Measurements from ENCODE around the gene CIART.

The CIART gene

DNA sequence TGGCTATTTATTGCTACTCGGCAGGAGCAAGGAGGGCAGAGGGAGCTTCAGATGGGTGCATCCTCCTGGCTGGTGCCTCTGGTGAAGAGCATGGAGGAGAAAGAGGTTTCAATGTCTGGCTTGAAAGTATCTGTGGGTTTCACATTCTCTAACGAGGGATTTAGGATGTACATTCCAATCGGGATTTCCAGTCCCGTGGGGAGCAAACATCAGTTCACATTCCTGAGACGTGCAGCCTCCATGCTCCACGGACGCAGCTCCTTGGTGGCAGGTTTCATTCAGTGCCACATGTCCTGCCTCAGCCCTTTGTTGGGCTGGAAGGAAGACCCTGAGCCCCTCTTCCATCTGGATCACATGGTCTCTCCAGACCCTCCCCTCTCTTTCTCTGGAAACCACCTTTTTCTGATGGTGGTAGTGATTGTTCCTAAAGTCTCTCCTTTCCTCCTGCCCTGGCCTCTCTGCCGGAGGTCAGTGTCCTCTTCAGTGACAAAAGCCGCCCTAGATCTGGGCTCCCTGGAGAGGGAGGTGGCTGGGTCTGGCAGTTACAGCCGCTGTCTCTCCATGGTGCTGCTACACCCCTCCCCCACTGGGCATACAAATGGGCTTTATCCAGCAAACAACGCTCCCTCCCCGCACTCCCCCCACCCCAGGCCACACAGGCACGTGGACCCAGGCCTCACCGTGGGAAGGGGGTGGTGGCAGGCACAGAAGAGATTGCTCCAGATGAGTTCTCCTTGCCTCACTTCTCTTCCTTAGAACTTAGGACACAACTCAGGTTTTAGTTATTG, 25.6 kb upstream of the CIART start:
- Histone ChIP-seq H3K9ac (ENCODE audit: insufficient read length, low read depth) (peak overlapping the region; percentile 85), H3K9me3 (ENCODE audit: insufficient read depth, low read length) (no peaks in the 10 kb centered on the region), H3K4me3 (ENCODE audit: insufficient read length, low read depth) (peak overlapping the region; percentile 63), H3K4me1 (ENCODE audit: insufficient read depth, insufficient read length) (no peaks in the 10 kb centered on the region), H3K27me3 (ENCODE audit: insufficient read depth, insufficient read length) (no peaks in the 10 kb centered on the region), H3K36me3 (ENCODE audit: insufficient read depth, insufficient read length, low read length) (peaks cover 7% of the 10 kb centered on the region)
- TF ChIP-seq YY1 (IDR thresholded peaks at IDR 0.05; ENCODE audit: insufficient read depth, insufficient read length) (no peak), SUZ12 (IDR thresholded peaks at IDR 0.05; ENCODE audit: extremely low read depth, insufficient read depth, insufficient read length) (no peak)
- peak; percentile 61 for DNase-seq (ENCODE audit: low read depth, low spot score)

DNA sequence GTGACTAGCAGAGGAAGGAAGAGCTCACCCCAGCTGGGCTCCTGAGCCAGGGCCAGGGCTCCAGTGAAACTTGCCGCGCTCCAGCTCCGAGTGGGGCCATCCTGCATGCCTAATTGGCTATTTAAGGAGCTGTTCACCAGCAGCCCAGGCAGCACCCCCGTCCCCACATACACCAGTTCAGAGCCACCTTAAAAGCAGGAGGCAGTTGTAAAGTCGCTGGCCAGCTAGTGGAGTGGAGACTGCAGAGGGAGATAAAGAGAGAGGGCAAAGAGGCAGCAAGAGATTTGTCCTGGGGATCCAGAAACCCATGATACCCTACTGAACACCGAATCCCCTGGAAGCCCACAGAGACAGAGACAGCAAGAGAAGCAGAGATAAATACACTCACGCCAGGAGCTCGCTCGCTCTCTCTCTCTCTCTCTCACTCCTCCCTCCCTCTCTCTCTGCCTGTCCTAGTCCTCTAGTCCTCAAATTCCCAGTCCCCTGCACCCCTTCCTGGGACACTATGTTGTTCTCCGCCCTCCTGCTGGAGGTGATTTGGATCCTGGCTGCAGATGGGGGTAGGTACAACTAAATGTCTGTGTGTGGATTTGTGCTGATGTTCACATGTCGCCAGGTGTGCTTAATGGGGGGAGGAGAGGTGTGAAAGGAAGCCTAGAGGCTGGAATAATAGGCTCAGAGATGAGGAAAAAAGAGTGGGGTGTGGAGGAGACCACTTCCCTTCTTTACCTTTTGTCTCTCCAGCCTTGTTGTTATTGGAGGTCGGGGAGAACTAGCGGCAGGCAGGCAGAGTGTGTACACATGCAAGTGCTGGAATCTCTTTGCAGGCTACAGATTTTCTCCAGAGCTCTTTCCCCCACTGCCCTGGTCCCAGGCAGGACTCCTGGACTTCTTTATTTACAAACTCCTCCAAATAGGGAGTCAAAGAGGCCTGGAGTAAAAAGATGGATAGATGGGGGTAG, 24.4 kb upstream of the CIART start, which contains the start of gene CA14:
CA14 (plus strand) TSS at position 151 of the 962 bp plus-strand sequence; CDS start at position 506, 355 bp downstream.
- Histone ChIP-seq H3K27me3 (ENCODE audit: insufficient read depth, insufficient read length) (no peaks in the 10 kb centered on the region), H3K4me1 (ENCODE audit: insufficient read depth, insufficient read length) (no peaks in the 10 kb centered on the region), H3K9me3 (ENCODE audit: insufficient read depth, low read length) (no peaks in the 10 kb centered on the region), H3K4me3 (ENCODE audit: insufficient read length, low read depth) (peak within 1 kb of the TSS; percentile 63), H3K36me3 (ENCODE audit: insufficient read depth, insufficient read length, low read length) (peaks cover 12% of the 10 kb centered on the region), H3K9ac (ENCODE audit: insufficient read length, low read depth) (peak within 1 kb of the TSS; percentile 85)
- TF ChIP-seq YY1 (IDR thresholded peaks at IDR 0.05; ENCODE audit: insufficient read depth, insufficient read length) = no peak
- no peak for TF ChIP-seq SUZ12 (IDR thresholded peaks at IDR 0.05; ENCODE audit: extremely low read depth, insufficient read depth, insufficient read length)
- peak; percentile 59 for DNase-seq (ENCODE audit: low read depth, low spot score)

DNA sequence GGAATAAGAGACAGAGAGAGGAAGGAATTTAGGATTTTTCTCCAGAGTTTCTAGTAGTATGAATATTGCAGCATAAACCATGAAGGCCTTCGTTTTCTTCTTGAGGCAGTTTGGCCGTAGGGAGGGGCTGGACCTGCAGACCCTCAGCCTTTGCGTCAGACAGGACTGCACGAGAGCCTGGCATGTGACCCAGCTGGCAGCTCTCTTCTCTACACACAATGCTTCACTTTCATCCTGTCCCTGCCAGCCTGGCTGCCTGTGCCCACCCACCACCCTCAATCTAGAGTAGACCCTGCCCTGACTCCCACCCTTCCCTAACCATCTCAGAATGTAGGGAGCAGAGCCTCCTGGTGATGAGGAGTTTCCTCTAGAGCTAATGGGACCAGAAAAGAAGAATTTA, 23.1 kb upstream of the CIART start:
- Histone ChIP-seq H3K9ac (ENCODE audit: insufficient read length, low read depth) (peak overlapping the region; percentile 85), H3K27me3 (ENCODE audit: insufficient read depth, insufficient read length) (no peaks in the 10 kb centered on the region), H3K9me3 (ENCODE audit: insufficient read depth, low read length) (no peaks in the 10 kb centered on the region), H3K4me1 (ENCODE audit: insufficient read depth, insufficient read length) (no peaks in the 10 kb centered on the region), H3K4me3 (ENCODE audit: insufficient read length, low read depth) (peak overlapping the region; percentile 63), H3K36me3 (ENCODE audit: insufficient read depth, insufficient read length, low read length) (peaks cover 20% of the 10 kb centered on the region)
- TF ChIP-seq SUZ12 (IDR thresholded peaks at IDR 0.05; ENCODE audit: extremely low read depth, insufficient read depth, insufficient read length) (no peak), YY1 (IDR thresholded peaks at IDR 0.05; ENCODE audit: insufficient read depth, insufficient read length) (no peak), ZNF274 (IDR thresholded peaks at IDR 0.05; ENCODE audit: low read depth, low read length) (no peak)
- DNase-seq (ENCODE audit: low read depth, low spot score) = no peak

DNA sequence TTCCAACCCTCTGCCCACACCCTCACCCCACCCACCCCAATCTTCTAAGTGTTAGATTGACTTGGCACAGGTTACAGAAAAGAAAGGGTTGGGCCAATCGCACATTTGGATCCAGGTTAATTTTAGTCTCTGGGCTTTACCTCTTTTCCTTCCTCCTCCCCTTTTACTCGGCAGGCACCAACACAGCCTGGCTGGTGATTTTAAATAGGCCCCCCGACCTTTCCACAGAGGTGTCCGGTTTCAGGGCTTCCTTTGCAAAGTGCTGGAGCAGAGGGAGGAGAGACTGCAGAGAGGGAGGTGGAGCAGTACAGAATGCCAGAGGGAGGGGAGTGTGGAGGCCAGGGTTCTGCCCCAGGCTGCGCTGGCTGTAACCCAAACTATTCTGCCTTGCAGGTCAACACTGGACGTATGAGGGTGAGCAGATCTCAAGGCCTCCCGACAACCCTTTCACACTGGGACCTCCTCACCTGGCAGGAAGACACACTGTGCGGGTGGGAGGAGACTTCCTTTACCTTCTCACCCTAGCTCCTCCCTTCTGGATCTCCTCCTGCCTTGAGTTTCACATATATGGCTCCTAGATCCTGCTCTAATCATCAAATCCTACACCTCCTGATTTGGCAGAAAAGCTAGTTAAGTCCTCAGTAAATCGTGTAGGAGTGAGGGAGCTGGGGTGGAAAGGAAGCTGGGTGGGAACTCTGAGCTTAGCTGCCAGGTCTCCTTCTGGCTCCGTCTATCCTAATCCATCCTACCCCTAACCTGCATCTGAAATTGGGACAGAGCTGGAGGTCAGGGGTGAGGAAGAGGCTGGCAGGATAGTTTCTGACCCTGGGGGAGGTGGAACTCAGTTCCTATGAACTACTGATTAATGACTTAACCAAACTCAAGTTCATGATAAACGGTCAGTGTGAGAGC, 22.3 kb upstream of the CIART start:
- H3K4me1 ChIP-seq (ENCODE audit: insufficient read depth, insufficient read length) = no peaks in the 10 kb centered on the region
- H3K27me3 ChIP-seq (ENCODE audit: insufficient read depth, insufficient read length) = no peaks in the 10 kb centered on the region
- peak; percentile 90 for DNase-seq (ENCODE audit: low read depth, low spot score)

DNA sequence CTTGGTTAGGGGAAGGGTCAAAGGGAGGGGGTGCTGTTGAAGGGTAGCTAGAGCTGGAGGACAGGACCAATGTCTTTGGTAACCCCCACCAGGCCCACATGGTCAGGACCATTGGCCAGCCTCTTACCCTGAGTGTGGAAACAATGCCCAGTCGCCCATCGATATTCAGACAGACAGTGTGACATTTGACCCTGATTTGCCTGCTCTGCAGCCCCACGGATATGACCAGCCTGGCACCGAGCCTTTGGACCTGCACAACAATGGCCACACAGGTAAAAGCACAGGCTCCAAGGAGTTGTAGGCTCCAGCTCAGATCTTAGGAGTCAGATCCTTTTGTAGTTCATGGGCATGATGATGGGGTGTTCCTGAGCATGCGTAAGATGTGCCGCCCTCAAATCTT, 21.0 kb upstream of the CIART start:
- Histone ChIP-seq H3K4me3 (ENCODE audit: insufficient read length, low read depth) (no peak overlapping the region), H3K9ac (ENCODE audit: insufficient read length, low read depth) (no peak overlapping the region), H3K27me3 (ENCODE audit: insufficient read depth, insufficient read length) (no peaks in the 10 kb centered on the region), H3K4me1 (ENCODE audit: insufficient read depth, insufficient read length) (no peaks in the 10 kb centered on the region), H3K9me3 (ENCODE audit: insufficient read depth, low read length) (no peaks in the 10 kb centered on the region), H3K36me3 (ENCODE audit: insufficient read depth, insufficient read length, low read length) (peaks cover 42% of the 10 kb centered on the region)
- TF ChIP-seq ZNF274 (IDR thresholded peaks at IDR 0.05; ENCODE audit: low read depth, low read length) (no peak), YY1 (IDR thresholded peaks at IDR 0.05; ENCODE audit: insufficient read depth, insufficient read length) (no peak), SUZ12 (IDR thresholded peaks at IDR 0.05; ENCODE audit: extremely low read depth, insufficient read depth, insufficient read length) (no peak)
- DNase-seq (ENCODE audit: low read depth, low spot score) = no peak

More for the DNA sequence above, 22.3 kb upstream of the CIART start:
- peaks cover 28% of the 10 kb centered on the region for H3K36me3 ChIP-seq (ENCODE audit: insufficient read depth, insufficient read length, low read length)
- no peaks in the 10 kb centered on the region for H3K9me3 ChIP-seq (ENCODE audit: insufficient read depth, low read length)
- TF ChIP-seq SUZ12 (IDR thresholded peaks at IDR 0.05; ENCODE audit: extremely low read depth, insufficient read depth, insufficient read length) = no peak
- TF ChIP-seq YY1 (IDR thresholded peaks at IDR 0.05; ENCODE audit: insufficient read depth, insufficient read length) = no peak
- no peak for TF ChIP-seq ZNF274 (IDR thresholded peaks at IDR 0.05; ENCODE audit: low read depth, low read length)
- H3K4me3 ChIP-seq (ENCODE audit: insufficient read length, low read depth) = peak overlapping the region; percentile 63
- peak overlapping the region; percentile 85 for H3K9ac ChIP-seq (ENCODE audit: insufficient read length, low read depth)

DNA sequence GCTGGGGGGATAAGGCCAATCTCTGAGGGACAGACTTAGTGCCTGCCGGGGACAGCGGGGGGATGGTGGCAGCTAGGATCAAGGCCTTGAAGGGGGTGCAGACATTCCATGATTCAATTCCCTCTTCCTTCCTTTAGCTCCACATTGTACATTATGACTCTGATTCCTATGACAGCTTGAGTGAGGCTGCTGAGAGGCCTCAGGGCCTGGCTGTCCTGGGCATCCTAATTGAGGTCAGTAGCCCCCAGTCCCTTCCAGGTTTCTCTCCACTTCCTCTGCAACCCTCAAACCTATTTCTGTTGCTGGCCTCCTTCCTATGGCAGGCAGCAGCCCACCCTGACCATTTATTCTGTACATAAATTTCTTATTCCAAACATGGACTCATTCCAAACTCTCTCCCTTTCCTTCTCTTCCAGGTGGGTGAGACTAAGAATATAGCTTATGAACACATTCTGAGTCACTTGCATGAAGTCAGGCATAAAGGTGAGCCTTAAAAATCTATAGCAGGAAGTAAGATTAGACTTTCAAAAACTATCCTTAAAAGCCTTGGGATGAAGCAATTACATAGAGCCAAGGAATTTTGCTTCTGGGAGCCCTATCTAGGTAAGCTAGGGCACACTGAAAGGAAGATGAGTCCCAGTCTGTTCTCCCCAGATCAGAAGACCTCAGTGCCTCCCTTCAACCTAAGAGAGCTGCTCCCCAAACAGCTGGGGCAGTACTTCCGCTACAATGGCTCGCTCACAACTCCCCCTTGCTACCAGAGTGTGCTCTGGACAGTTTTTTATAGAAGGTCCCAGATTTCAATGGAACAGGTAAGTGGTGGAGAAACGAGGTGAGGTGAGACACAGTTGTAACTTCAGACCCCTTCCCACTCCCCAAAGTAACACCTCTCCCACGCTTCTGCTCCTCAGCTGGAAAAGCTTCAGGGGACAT, 19.7 kb upstream of the CIART start:
- H3K27me3 ChIP-seq (ENCODE audit: insufficient read depth, insufficient read length) = no peaks in the 10 kb centered on the region
- H3K9ac ChIP-seq (ENCODE audit: insufficient read length, low read depth) = no peak overlapping the region
- H3K4me1 ChIP-seq (ENCODE audit: insufficient read depth, insufficient read length) = peaks cover 5% of the 10 kb centered on the region
- TF ChIP-seq YY1 (IDR thresholded peaks at IDR 0.05; ENCODE audit: insufficient read depth, insufficient read length) (no peak), ZNF274 (IDR thresholded peaks at IDR 0.05; ENCODE audit: low read depth, low read length) (no peak), SUZ12 (IDR thresholded peaks at IDR 0.05; ENCODE audit: extremely low read depth, insufficient read depth, insufficient read length) (no peak)
- no peaks in the 10 kb centered on the region for H3K9me3 ChIP-seq (ENCODE audit: insufficient read depth, low read length)
- no peak overlapping the region for H3K4me3 ChIP-seq (ENCODE audit: insufficient read length, low read depth)
- no peak for DNase-seq (ENCODE audit: low read depth, low spot score)
- peaks cover 55% of the 10 kb centered on the region for H3K36me3 ChIP-seq (ENCODE audit: insufficient read depth, insufficient read length, low read length)
